GDM1 (cell line): ENCODE results near the gene HOXD9.

Experiments used
- DNase-seq: peaks from one replicate; lab custom pipeline; 2025; lab: John Stamatoyannopoulos, UW

The HOXD9 gene

DNA sequence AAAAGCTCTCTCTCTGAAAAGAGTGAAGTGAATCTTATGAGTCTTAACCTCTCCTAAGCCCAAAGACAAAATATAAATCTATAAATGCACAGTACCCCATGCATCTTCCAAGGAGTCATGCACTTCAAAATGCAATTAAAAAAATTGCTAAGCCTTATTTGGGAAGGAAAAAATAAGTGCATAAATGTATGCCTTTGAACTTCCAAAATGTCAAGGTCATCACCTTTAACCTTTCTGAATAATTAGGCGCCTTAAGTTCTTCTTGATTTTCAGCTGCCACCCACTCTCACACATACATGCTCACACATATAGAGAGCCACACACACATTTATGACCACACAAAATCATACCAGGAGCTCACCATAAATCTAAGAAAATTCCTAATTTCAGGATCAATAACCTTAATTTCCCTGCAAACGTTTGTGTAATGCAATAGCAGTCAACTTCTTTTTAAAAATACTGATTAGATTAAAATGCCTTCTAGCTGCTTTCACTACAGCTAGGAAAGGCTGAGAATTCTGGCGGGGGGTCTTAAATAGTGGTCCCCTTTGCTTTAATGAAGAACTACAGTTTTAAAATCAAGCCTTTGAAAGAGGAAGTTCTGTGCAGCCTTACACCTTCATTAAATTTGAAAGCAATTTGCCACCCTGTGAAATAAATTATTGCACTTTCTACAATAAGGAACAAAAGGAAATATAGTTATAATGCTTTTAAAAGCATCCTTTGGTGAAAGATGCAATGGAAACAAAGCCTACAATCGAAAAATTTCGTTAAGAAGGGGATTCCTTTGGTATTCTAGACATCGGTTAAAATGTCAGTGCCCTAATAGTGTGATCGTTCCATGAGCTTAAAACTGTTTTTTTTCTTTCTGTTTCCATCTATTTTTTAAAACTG lies 11.9 kb upstream of the HOXD9 start:
- no peak for DNase-seq

DNA sequence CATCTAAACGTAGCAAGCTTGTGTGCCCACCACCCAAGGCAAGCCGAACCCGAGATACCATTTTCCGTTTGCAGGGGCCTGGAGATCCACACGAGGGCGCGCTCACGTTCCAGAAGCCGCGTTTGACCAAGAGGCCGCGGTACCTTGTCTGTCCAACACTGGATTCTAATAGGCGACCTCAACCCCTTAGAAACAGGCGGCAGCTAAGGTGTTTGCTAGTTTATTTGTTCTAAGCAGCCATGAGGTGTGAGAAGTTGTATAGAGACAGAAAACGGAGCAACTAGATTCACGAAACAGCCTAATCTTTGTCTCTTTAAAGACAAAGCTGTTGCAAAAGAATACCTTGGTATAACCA lies 11.2 kb upstream of the HOXD9 start:
- no peak for DNase-seq

DNA sequence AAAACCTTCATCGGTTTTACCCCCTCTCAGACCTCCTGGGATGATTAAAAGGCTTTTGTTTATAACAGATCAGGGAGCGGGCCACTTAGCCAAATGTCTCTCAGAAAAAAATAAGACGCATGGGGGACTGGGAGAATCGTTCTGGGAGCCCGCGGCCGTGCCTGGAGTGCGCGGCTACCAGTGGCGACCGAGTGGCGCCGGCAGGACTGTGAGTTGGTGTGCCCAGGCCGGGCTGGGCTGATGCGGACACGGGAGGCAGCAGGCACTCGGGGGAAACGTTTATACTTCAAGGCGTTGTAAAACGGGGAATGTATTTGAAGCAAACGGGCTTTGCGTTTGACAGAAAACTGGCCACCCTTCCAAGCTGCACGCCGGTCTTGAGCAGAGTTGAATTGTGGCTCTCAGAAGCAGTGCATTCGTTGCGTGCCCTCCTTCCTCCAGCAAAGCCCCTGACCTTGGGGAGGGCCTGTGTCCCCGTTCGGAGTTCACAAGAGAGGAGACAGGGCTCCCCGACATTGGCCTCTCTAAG lies 10.6 kb upstream of the HOXD9 start:
- no peak for DNase-seq

DNA sequence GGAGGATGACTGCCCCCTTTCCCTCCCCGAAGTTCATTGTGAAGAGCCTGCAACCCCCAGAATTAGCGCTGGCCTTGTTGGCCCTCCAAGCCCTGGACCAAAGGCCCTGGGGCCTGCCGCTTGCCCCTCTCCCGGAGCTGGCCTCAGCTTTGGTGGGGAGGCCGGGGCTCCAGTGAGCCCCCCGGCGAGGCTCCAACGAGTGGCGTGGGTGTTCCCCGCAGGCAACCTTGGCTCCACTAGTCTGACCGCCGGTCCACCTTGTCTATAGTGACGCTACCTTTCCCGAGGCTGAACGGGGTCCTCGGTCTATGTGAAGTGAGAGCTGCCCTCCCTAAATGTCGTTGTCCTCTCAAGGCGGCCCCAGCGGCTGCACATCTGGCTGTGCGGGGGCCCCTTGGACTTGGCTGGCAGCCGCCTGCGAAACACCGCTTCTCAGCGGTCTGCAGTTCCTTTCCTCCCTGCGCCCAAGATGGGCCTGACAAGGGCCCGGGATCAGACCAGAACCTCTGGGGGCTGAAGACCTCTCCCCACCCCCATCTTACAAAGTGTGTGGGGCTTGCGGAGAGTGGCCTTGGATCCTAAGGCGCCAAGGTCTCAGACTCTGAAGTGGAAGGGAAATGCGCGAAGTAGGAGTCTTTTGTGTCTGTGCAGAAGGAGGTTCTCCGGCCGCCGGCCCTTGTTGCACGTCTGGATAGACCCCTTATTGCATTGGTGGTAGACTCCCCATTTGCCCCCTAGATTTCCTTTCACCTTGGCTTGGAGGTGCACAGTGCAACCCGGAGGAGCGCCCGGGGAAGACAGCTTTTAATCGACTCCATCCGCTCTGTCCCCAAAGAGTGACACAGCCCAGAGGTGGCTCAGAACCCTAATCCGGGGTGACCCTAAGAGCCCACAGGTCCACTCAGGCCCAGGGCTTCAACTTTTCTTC lies 9.9 kb upstream of the HOXD9 start:
- DNase-seq, result no peak

DNA sequence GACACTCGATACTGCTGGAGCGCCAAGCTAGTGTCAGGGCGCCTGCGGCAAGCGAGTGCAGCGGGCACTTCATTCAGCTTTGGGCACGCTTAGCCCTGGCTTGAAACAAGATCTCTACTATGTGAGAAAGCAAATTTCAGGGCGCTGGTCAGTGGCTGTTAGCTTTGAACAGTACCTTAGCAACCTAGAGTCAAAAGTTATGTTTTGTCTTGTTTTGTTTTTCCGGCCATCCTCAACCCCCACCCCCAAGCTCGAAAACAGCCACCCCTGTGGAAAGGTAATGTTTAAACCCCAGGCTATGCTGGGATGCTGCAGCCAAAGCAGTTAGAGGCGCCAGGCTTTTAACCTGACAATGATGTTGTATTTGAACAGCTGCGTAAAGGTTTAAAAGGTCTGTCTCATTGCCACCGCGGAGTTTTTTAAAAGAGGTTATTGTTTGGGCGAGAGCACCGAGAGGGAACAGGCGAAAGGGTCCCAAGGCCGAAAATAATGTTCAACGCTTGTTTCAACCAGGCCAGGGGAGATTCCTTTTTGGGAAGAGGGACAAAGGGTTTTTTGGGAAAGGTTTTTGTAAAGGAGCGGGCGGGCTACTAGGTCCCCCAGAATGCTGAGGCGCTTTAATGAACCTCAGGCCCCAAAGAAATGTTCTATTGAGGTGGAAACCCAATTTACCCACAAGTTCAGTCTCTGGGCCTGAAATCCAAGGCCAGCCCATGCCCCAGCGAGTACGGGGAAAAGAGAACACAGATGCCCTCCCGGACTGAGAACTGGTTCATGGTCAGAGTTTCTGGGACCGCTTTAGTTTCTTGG lies 8.2 kb upstream of the HOXD9 start:
- no peak for DNase-seq

DNA sequence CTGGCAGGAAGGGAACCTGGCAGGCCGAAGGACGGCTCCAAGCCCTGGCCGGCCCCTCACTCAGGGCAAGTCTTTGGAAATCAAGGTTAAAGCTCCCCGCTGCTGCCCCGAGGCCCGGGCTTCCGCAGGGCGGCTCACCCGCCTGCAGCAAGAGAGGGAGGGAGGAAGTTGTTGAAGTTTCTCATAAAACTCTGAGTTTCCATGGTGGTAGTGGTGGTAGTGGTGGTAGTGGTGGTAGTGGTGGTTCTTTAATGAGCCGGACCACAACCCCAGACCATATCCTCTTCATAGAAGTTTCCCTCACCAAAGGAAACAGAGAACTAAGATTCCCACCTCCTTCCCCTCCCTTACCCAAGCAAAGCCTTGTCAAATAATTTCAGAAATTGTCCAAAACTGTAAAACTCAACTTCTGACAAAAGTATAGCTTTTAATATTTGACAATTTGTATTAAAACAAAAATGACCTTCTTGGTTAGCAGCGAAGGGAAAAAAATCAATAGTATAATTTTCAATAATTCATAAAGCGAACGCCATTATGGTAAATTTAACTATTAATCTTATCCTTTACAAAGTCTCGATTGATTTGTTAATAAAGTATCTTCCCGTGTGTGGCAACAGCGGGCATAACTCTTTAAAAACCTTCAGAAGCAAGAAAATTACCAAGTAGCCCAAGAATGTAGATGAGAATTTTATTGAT lies 7.4 kb upstream of the HOXD9 start:
- no peak for DNase-seq

DNA sequence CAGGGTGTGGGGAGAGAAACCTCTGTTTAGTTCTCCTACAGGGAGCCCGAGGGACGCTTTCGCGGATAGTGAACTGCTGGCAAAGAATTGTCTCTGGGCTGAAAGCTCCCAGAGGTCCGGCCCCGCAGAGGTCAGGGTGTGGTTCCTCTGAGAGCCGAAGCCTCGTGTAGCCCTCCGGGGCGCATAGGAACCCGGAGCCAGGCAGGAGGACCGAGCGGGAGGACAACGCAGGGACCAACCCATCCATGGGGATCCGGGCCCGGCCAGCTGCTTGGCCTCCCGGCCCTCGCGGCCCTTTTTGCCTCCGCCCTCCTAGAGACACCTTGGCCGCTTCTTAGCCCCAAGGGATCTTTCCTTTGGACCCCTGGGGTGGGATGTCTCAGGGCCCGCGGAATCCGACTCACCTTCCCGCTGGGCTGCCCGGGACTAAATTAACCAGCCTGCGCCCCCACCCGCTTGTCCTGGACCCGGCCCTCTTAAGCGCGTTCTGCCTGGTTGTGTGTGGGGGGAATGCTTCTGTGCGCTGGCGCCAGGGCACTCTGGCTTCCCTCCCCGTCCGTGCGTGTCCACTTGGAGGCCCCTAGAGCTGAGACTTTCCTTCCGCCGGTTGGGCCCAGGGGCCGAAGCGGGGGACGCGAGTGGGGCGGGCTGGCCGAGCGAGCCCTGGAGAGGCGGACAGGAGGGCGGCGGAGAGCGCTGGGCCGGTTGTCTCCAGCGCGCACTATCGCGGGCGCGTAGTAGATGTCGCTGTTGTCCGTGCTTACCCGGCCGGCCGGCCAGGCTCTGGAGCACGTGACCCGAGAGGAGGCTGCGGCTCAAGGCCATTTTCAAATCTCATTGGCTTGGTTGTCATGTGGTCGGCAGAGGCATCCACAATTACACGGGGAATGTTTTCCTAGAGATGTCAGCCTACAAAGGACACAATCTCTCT lies 6.4 kb upstream of the HOXD9 start, which contains the start of gene HOXD10:
Gene HOXD10, plus strand, starts transcription at position 896 of the 931 bp plus-strand sequence. CDS start 56 bp downstream, outside the sequence.
- DNase-seq, result no peak

DNA sequence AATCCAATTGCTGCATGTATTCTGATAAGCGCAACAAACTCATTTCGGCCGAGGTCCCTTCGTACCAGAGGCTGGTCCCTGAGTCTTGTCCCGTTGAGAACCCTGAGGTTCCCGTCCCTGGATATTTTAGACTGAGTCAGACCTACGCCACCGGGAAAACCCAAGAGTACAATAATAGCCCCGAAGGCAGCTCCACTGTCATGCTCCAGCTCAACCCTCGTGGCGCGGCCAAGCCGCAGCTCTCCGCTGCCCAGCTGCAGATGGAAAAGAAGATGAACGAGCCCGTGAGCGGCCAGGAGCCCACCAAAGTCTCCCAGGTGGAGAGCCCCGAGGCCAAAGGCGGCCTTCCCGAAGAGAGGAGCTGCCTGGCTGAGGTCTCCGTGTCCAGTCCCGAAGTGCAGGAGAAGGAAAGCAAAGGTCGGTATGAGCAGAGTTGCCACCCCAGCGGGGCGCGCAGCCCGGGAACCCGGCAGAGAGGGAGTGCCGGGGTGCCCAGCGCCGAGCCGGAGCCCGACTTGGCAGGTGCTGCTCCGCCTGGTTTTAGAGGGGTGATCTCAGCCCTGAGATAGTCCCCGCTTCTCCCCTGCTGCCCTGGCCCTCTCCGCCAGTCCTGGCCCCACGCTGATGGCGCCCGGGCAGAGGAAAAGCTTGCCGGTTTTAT lies 5.2 kb upstream of the HOXD9 start:
- no peak for DNase-seq

DNA sequence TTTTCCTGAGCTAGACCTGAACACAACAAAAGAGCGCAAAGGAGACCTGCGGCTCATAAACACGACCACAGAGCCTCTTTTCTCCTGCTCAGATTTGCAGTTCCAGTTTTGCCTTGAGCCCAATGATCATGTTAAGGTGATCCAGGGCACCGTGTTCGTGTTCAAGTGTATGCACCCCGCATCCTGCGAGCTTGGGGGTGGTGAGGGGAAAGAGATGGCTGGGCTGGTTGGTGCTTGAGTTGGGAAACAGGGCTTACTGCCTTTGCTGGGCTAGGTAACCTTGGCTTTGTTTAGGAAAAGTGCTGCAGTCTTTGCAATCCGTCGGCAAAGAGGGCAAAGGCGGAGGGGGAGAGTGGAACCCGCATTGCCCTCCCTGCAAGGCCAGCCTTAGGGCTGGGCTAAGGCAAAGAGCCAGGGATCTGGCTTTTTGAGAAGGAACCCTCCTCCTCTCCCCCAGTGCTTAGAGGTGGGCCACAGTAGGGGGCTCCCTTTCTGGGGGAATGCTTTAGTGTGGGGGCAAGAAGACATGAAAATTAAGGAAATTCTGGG lies 4.6 kb upstream of the HOXD9 start:
- DNase-seq, result no peak

DNA sequence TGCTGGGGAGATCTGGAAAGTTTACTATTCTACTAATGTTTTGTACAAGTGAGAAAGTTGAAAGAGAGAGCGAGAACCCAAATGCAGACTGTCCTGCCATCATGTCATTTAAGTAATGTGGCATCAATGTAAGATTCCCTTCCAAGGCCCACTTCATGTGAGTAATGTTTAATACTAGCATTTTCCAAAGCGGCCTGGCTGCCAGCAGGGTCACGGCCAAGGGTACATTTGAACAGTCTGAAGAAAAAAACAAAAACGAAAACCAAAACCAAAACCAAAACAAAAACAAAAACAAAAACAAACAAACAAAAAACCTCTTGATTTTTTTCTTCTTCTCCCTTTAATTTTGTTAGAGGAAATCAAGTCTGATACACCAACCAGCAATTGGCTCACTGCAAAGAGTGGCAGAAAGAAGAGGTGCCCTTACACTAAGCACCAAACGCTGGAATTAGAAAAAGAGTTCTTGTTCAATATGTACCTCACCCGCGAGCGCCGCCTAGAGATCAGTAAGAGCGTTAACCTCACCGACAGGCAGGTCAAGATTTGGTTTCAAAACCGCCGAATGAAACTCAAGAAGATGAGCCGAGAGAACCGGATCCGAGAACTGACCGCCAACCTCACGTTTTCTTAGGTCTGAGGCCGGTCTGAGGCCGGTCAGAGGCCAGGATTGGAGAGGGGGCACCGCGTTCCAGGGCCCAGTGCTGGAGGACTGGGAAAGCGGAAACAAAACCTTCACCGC lies 3.7 kb upstream of the HOXD9 start:
- DNase-seq, result no peak

DNA sequence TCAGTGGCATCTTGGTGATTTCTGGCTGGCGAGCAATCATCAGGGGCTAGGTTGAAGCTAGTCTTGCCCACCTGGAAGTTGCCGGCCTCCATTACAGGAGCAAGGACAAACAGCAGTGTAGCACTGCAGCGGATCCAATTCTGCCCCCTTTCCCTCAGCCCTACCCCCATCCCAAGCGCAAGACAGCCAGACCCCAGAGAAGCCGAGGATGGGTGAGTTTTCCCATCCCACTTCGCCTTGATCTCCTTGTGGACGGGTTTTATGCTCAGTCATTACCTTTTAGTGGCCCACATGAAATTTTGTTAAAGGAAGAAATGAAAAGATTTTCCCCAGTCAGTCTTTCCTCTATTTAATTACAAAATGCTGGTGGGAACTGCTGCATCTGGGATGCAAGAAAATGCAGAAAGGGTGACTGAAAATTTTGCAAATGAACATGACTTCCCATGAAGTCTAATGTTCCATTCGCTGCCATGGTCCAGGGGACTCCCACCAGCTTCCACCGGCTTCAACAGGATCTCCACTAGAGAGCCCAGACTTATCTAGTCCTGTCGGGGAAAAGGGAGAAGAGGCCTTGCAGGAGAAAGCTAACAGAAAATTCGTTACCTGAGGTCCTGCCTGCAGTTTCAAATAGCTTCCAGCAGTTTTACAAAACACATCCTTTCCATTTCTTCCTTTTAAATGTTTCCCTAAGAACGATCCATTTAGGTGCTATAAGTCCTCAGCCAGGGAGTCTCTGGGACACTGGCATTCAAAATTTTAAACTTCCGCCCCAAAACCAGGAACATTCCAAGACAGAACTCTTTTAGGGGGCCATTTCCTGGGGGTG lies 1.9 kb upstream of the HOXD9 start:
- no peak for DNase-seq

DNA sequence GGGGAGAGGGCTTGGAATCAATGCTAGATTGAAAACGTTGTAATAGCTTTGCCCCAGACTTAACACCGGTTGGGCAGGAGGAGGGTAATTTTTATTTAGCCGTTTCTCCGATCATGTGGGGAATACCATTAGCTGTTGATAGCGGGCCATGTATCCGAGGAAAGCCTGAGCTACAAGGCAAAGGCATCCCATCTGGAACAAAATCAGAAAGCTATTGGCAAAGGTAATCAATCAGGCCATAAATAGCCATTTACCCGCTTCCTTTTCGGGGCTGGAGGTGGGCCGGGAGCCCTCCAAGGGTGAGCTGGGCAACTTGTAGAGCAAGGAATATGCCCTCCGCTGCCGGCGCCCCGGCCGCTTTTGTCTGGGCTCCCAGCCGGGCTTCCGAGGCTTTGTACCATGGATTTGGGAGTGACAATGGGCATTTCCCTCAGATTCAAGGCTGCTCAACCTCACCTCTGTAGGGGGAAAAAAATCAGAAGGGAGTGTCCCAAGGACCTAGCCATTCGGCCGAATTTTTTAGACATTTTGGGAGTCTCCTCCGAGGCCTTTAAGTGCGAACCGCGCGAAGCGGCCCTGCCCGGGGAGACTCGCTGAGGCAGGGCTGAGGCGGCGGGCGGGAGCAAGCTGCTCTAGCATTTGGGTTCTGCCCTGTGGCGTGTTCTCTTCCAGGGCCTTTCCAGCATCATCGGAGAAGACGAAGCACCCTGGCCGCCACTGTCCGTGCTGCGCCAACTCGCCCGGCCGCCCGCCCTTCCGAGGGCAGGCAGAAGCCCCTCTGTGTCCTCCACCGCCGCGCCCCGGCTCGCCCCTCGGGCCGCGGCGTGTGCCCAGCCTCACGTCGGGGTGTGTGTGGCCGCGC lies 1.1 kb upstream of the HOXD9 start:
- DNase-seq, result no peak

DNA sequence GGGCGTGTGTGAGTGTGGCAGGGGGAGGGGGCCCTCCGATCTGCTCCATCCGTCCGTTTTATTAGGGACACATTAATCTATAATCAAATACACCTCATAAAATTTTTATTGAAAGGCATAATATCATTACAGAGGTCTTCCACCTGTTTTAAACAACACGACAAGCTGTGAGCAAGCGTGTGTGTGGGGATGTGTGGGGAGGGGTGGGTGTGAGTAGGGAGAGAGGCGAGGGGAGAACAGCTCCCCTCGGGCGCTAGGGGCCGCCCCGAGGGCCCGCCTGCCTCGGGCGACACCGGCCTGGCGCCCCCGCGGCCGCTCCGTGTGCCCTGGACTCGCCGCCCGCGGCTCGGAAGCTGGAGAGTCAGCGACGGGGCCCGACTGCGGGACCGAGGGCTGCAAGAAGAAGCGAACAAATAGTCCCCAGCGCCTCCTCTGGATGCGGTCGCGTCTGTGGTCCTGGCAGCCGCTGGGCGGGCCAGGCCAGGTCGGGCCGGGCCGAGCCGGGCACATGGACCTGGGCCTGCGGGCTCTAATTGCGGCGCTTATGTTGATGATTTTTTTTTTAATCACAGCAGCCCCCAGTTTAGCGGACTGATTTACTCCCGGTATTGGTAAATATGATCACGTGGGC lies 352 bp upstream of the HOXD9 start:
- no peak for DNase-seq

DNA sequence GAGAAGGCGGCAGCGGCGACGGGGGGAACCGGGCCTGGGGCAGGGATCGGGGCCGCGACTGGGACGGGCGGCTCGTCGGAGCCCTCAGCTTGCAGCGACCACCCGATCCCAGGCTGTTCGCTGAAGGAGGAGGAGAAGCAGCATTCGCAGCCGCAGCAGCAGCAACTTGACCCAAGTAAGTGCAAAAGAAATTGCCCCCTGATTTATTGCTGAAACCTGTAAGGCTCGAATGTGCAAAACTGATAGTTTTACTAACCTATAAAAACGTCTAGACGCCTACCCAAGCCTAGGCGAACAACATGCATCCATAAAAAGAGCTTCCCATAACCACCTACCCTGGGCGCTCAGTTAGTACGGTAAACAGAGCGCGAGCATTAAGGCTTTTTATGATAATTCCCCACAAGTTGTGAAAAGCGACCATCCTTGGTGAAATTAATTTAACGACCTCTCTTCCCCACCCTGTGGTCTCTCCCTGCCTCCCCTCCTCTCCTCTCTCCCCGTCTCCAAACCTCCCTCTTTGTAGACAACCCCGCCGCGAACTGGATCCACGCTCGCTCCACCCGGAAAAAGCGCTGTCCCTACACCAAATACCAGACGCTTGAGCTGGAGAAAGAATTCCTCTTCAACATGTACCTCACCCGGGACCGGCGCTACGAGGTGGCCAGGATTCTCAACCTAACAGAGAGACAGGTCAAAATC lies 1.0 kb downstream of the HOXD9 start:
- no peak for DNase-seq

DNA sequence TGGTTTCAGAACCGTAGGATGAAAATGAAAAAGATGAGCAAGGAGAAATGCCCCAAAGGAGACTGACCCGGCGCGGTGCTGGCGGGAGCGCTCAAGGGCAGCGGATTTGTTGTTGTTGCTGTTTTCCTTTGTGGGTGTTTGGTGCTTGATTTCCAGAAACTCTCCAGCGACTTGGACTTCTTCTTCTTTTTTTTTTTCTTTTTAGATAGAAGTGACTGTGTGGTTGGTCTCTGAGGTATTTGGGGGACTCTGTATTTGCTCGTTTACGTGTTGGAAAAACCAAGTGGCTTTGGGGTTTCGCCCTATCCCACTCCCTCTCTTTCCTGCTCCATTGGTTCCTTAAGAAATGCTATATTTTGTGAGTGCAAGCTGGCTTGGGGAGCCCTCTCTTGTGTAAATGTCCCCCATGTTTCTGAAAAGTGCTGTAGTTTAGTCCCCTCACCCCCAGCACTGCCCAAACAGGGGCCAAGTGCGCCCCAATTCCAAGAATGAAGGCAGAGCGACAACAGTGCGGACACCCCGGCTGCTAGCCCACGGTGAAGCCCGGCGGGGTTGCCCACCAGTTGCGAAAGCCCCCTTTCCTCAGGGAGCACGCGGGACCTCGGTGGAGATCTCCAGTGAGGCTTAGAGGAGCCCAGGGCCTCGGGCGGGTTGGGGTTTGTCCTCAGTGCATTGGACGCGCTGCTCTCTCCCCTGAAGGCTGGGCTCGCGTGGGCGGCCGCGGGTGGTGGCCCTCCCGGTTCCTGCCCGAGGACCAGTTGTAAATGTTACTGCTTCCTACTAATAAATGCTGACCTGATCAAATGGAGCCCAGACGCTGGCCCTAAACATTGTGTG lies 1.8 kb downstream of the HOXD9 start:
- no peak for DNase-seq
